Activated CD4-positive, alpha-beta T cell treated with anti-CD3 and anti-CD28 coated beads, Interleukin-2, amount 50 U/mL, for 16 hours (primary cell): ENCODE results near the gene FOXF1.

Experiments
- DNase-seq: peaks from one replicate; pipeline ENCODE4 v3.0.0-alpha.2; 2020

The FOXF1 gene

GRCh38 chr16:86558355-86559193, 48.2 kb downstream of the FOXF1 start:
- DNase-seq: no peak

GRCh38 chr16:86559802-86560305, 49.5 kb downstream of the FOXF1 start:
- no peak for DNase-seq

GRCh38 chr16:86562356-86562755, 52.0 kb downstream of the FOXF1 start:
- no peak for DNase-seq

- DNase-seq: peak; percentile 87
Observed at GRCh38 chr16:86563469-86564345, 53.4 kb downstream of the FOXF1 start.
